Measurements from ENCODE around the gene ACTR6. TPM values are rescaled to one million over a fixed set of nuclear protein-coding genes. Genes with fewer than 3 reads are reported as not detected.

Gene ACTR6
- total and polyA plus RNA-seq, 9 donors, result 18.1 to 22.4 (median 19.6) TPM

DNA sequence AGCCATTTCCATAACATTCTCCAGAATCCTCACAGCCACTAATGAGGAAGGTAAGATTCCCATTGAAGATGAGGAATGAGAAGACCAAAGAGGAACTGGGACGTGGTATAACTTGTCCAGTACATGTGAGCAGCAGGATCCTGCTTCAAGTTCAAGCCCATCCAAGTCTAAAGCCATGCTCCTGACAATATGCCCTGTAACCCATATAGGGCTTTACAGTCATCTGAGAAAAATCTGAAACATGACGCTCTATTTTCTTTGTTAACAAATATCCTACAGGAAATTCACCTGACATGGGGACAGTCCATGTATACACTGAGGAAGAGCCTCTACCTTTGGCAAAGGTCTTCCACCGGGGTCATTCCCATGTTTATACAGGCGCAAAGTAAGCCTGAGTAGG lies 3.1 kb upstream of the ACTR6 start:
- Histone ChIP-seq H3K4me3 (ENCODE audit: low read length) (no peak overlapping the region), H3K27ac (ENCODE audit: low read length) (no peak overlapping the region), H3K27me3 (ENCODE audit: control insufficient read depth, insufficient read depth, low read length) (no peaks in the 10 kb centered on the region), H3K4me1 (ENCODE audit: control insufficient read depth, insufficient read depth, low read length) (peaks cover 12% of the 10 kb centered on the region), H3K9me3 (replicated peaks; ENCODE audit: control insufficient read depth, low read depth, low read length) (no peaks in the 10 kb centered on the region), H3K36me3 (ENCODE audit: control insufficient read depth, insufficient read depth, low read length) (no peaks in the 10 kb centered on the region)
- no peak for DNase-seq
- 92% methylated on average over 4 of the region's 4 CpGs for WGBS (ENCODE audit: insufficient coverage)

DNA sequence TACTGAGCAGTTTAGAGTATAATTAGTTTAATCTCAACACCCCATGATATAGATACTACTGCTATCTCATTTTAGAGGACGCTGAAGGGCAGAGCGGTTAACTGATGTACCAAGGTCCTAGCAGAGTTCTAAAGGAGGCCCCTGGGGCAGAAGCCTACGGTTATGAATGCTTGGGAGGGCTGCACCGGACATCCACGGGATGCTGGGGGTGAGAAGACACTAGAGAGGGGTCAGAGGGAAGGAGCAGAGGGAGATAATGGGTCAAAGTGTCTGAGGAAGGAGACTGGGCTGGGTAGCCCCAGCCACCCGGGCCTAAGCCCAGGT lies 1.6 kb upstream of the ACTR6 start:
- no peak overlapping the region for H3K27ac ChIP-seq (ENCODE audit: low read length)
- H3K9me3 ChIP-seq (replicated peaks; ENCODE audit: control insufficient read depth, low read depth, low read length), result no peaks in the 10 kb centered on the region
- no peaks in the 10 kb centered on the region for H3K36me3 ChIP-seq (ENCODE audit: control insufficient read depth, insufficient read depth, low read length)
- peak overlapping the region; percentile 82 for H3K4me3 ChIP-seq (ENCODE audit: low read length)
- H3K27me3 ChIP-seq (ENCODE audit: control insufficient read depth, insufficient read depth, low read length), result no peaks in the 10 kb centered on the region
- WGBS (ENCODE audit: insufficient coverage), result 32% methylated on average over 6 of the region's 6 CpGs
- DNase-seq, result no peak
- peaks cover 12% of the 10 kb centered on the region for H3K4me1 ChIP-seq (ENCODE audit: control insufficient read depth, insufficient read depth, low read length)

DNA sequence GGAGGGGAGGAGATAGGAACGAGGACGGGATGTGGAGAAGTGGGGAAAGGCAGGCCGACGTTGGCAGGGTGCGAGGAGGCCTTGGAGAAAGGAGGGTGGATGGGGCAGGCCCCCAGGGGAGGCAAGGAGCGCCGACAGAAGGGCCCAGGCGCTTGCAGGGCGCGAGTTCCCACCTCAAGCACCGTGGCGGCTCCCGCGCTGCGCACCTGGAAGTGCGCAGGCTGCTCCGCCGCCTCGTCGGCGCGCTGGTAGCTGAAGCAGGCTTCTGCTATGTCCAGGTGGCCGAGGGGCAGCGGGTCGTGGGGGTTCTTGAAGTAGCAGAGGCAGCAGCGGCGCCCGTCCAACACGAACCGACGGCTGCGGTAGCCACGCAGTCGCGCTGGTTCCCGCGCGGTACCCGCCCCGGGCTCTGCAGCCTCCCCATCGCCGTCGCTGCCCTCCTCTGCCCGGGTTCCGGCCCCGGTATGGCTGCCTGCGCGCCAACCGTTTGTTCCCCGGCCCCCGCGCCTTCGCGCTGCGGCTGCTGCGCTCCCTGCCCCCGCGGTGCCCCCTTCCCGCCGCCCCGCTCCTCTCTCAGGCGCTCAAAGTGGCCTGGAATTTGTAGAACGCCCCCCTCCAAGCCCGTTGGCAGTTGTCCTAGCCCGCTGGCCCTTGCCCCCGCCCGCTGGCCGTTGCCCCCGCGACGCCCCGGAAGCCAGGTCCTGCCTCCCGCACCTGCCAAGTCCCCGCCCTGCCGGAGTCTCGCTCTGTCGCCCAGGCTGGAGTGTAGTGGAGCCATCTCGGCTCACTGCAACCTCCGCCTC lies 1.1 kb upstream of the ACTR6 start:
- Histone ChIP-seq H3K9me3 (replicated peaks; ENCODE audit: control insufficient read depth, low read depth, low read length) (no peaks in the 10 kb centered on the region), H3K4me3 (ENCODE audit: low read length) (peak overlapping the region; percentile 82), H3K36me3 (ENCODE audit: control insufficient read depth, insufficient read depth, low read length) (no peaks in the 10 kb centered on the region), H3K27ac (ENCODE audit: low read length) (peak overlapping the region; percentile 93), H3K4me1 (ENCODE audit: control insufficient read depth, insufficient read depth, low read length) (peaks cover 12% of the 10 kb centered on the region), H3K27me3 (ENCODE audit: control insufficient read depth, insufficient read depth, low read length) (no peaks in the 10 kb centered on the region)
- WGBS (ENCODE audit: insufficient coverage), result 1% methylated on average over 74 of the region's 79 CpGs
- DNase-seq, result peak; percentile 55

DNA sequence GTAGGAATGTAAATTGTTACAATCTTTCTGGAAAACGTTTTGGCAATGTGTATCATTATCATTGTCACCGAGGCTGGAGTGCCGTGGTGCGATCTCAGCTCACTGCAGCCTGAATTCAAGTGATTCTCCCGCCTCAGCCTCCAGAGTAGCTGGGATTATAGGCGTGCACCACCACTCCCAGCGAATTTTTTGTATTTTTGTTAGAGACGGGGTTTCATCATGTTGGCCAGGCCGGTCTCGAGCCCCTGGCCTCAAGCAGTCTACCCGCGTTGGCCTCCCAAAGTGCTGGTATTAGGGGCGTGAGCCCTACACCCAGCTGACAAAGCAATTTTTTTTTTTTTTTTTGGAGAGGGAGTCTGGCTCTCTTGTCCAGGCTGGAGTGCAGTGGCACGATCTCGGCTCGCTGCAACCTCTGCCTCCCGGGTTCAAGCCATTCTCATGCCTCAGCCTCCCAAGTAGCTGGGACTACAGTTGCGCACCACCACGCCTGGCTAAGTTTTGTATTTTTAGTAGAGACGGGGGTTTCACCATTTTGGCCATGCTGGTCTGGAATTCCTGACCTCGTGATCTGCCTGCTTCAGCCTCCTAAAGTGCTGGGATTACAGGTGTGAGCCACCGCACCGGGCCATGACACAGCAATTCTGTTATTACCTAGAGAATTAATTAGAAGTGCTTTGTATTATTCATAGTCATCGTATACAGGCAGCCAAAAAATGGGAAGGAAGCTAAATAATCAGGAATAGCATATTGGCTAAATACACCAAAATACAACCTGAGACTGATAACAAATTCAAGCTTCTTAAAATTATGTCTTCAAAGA lies 1.2 kb downstream of the ACTR6 start:
- Histone ChIP-seq H3K4me1 (ENCODE audit: control insufficient read depth, insufficient read depth, low read length) (peaks cover 12% of the 10 kb centered on the region), H3K4me3 (ENCODE audit: low read length) (peak overlapping the region; percentile 82), H3K9me3 (replicated peaks; ENCODE audit: control insufficient read depth, low read depth, low read length) (no peaks in the 10 kb centered on the region), H3K27ac (ENCODE audit: low read length) (no peak overlapping the region), H3K27me3 (ENCODE audit: control insufficient read depth, insufficient read depth, low read length) (no peaks in the 10 kb centered on the region), H3K36me3 (ENCODE audit: control insufficient read depth, insufficient read depth, low read length) (peaks cover under 1% of the 10 kb centered on the region)
- no peak for DNase-seq
- 78% methylated on average over 12 of the region's 24 CpGs for WGBS (ENCODE audit: insufficient coverage)

DNA sequence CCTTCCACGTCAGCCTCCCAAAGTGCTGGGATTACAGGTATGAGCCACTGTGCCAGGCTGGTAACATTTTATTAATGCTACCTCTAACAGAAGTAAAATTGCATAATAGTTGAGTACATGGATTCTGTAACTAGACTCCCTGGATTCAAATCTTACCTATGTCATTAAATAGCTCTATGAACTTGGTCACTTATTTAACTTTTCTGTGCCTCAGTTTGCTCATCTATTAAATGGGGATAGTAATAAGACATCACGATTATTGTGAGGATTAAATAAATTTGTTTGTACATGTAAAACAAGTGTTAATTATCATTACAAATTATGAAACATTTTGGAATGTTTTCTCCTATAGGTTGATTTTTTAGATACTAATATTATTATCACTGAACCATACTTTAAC lies 6.7 kb downstream of the ACTR6 start:
- H3K4me3 ChIP-seq (ENCODE audit: low read length), result no peak overlapping the region
- no peaks in the 10 kb centered on the region for H3K4me1 ChIP-seq (ENCODE audit: control insufficient read depth, insufficient read depth, low read length)
- H3K9me3 ChIP-seq (replicated peaks; ENCODE audit: control insufficient read depth, low read depth, low read length), result no peaks in the 10 kb centered on the region
- WGBS (ENCODE audit: insufficient coverage), result no CpG with 5 or more reads among the region's 2 CpGs
- H3K27me3 ChIP-seq (ENCODE audit: control insufficient read depth, insufficient read depth, low read length), result no peaks in the 10 kb centered on the region
- peaks cover 28% of the 10 kb centered on the region for H3K36me3 ChIP-seq (ENCODE audit: control insufficient read depth, insufficient read depth, low read length)
- no peak for DNase-seq
- no peak overlapping the region for H3K27ac ChIP-seq (ENCODE audit: low read length)

DNA sequence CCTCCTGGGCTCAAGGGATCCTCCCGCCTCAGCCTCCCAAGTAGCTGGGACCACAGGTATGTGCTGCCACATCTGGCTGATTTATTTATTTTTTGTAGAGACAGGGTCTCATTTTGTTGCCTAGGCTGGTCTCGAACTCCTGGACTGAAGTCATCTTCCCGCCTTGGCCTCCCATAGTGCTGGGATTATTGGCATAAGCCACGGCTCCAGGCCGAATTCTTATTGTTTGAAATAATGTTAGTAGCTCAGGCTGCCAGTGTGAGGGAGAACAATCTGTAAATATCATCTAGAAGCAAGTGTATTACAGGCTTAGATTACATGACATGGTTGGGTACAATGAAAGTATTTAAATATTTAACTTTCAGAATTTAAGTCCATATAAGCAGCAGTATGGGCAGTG lies 8.2 kb downstream of the ACTR6 start:
- Histone ChIP-seq H3K4me1 (ENCODE audit: control insufficient read depth, insufficient read depth, low read length) (no peaks in the 10 kb centered on the region), H3K36me3 (ENCODE audit: control insufficient read depth, insufficient read depth, low read length) (peaks cover 33% of the 10 kb centered on the region), H3K4me3 (ENCODE audit: low read length) (no peak overlapping the region), H3K27me3 (ENCODE audit: control insufficient read depth, insufficient read depth, low read length) (no peaks in the 10 kb centered on the region), H3K27ac (ENCODE audit: low read length) (no peak overlapping the region), H3K9me3 (replicated peaks; ENCODE audit: control insufficient read depth, low read depth, low read length) (no peaks in the 10 kb centered on the region)
- WGBS (ENCODE audit: insufficient coverage), result 100% methylated on average over 1 of the region's 5 CpGs
- DNase-seq, result no peak

DNA sequence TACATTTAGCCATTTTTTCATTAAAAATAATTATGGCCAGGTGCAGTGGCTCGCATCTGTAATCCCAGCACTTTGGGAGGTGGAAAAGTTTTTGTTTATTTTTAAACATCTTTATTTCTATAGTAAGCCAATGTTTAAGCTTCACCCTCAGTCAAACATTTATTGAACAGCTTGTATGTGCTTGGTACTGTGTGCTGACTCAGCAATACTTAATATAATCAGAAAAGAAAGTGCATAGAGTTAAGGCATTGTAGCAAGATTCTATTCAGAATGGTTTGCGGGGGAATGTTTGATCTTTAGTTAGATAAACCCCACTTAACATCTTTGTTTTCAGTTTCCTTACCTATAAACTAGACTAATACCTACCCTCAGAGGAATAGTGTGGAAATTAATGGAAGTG lies 11.1 kb downstream of the ACTR6 start:
- no peak overlapping the region for H3K4me3 ChIP-seq (ENCODE audit: low read length)
- peaks cover 37% of the 10 kb centered on the region for H3K36me3 ChIP-seq (ENCODE audit: control insufficient read depth, insufficient read depth, low read length)
- no peaks in the 10 kb centered on the region for H3K27me3 ChIP-seq (ENCODE audit: control insufficient read depth, insufficient read depth, low read length)
- no CpG with 5 or more reads among the region's 2 CpGs for WGBS (ENCODE audit: insufficient coverage)
- no peaks in the 10 kb centered on the region for H3K4me1 ChIP-seq (ENCODE audit: control insufficient read depth, insufficient read depth, low read length)
- no peak overlapping the region for H3K27ac ChIP-seq (ENCODE audit: low read length)
- no peaks in the 10 kb centered on the region for H3K9me3 ChIP-seq (replicated peaks; ENCODE audit: control insufficient read depth, low read depth, low read length)
- no peak for DNase-seq

DNA sequence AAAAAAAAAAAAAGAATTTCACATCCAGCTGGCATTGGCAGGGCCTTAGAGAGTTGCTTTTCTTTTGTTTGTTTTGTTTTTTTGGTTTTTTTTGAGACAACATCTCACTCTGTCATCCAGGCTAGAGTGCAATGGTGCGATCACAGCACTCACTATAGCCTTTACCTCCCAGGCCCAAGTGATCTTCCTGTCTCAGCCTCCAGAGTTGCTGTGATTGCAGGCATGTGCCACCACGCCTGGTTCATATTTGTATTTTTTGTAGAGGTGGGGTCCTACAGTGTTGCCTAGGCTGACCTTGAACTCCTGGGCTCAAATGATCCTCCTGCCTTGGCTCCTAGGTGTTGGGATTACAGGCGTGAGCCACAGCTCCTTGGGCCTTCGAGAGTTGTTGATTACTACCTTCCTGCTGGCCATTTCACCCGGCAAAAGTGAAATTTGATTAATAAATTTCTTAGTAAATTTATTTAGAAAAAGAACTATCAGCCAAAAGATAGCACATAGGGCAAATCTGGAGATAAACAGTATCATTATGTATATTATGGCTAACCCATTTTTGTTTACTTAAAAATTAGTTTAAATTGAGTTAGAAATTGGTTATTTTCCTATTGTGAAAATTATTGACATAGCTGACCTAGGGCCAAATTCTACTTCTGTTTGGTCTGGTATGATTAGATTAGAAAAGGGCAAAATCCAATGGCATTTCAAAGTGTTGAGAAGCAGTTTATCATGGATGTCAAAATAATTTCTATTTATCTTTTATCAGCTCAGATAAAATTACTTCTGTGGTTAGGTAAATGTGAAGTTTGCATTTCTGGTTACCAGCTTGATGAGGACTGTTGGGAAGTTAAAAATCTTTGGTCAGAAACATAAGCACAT lies 12.6 kb downstream of the ACTR6 start:
- Histone ChIP-seq H3K27me3 (ENCODE audit: control insufficient read depth, insufficient read depth, low read length) (no peaks in the 10 kb centered on the region), H3K36me3 (ENCODE audit: control insufficient read depth, insufficient read depth, low read length) (peaks cover 28% of the 10 kb centered on the region), H3K4me1 (ENCODE audit: control insufficient read depth, insufficient read depth, low read length) (no peaks in the 10 kb centered on the region), H3K27ac (ENCODE audit: low read length) (no peak overlapping the region), H3K4me3 (ENCODE audit: low read length) (no peak overlapping the region), H3K9me3 (replicated peaks; ENCODE audit: control insufficient read depth, low read depth, low read length) (no peaks in the 10 kb centered on the region)
- no peak for DNase-seq
- no CpG with 5 or more reads among the region's 5 CpGs for WGBS (ENCODE audit: insufficient coverage)

DNA sequence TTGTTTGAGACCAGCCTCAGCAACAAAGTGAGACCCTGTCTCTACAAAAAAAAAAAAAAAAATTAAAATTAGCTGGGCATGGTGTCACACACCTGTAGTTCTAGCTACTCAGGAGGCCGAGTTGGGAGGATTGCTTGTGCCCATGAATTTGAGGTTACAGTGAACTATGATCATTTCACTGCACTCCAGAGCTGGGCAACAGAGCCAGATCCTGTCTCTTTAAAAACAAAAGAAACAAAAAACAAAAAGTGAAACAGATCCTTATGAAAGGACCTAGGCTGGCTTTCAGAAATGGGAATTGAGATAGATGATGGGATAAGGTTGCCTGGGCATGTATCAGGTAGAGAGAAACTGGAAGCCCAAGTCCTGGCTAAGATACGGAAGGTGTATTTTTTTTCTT lies 13.9 kb downstream of the ACTR6 start:
- no peak overlapping the region for H3K27ac ChIP-seq (ENCODE audit: low read length)
- no peaks in the 10 kb centered on the region for H3K27me3 ChIP-seq (ENCODE audit: control insufficient read depth, insufficient read depth, low read length)
- no CpG with 5 or more reads among the region's 2 CpGs for WGBS (ENCODE audit: insufficient coverage)
- DNase-seq, result no peak
- H3K9me3 ChIP-seq (replicated peaks; ENCODE audit: control insufficient read depth, low read depth, low read length), result no peaks in the 10 kb centered on the region
- H3K4me3 ChIP-seq (ENCODE audit: low read length), result no peak overlapping the region
- H3K4me1 ChIP-seq (ENCODE audit: control insufficient read depth, insufficient read depth, low read length), result no peaks in the 10 kb centered on the region
- H3K36me3 ChIP-seq (ENCODE audit: control insufficient read depth, insufficient read depth, low read length), result peaks cover 26% of the 10 kb centered on the region

DNA sequence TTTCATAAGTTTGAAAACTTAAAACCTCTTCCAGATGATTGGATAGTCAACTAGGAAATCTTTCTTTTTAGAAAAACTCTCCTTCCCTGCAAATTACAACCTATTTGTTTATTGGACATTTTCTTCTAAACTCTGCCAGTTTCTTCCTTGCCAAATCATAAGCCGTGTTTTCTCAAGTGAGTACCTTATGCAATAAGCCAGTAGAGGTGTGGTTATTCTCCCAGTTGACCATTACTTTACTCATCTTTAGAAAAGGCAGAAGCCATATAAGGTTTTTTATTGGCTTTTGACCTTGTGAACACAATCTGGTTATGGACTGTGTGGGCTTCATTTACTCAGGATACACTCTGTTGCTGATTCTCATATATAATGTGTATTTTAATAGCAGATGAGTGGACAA lies 14.6 kb downstream of the ACTR6 start:
- Histone ChIP-seq H3K27ac (ENCODE audit: low read length) (no peak overlapping the region), H3K27me3 (ENCODE audit: control insufficient read depth, insufficient read depth, low read length) (no peaks in the 10 kb centered on the region), H3K9me3 (replicated peaks; ENCODE audit: control insufficient read depth, low read depth, low read length) (no peaks in the 10 kb centered on the region), H3K4me3 (ENCODE audit: low read length) (no peak overlapping the region), H3K36me3 (ENCODE audit: control insufficient read depth, insufficient read depth, low read length) (peaks cover 26% of the 10 kb centered on the region), H3K4me1 (ENCODE audit: control insufficient read depth, insufficient read depth, low read length) (no peaks in the 10 kb centered on the region)
- no CpG with 5 or more reads among the region's 1 CpG for WGBS (ENCODE audit: insufficient coverage)
- no peak for DNase-seq
